HG02588 (cell line): Measurements from ENCODE around the gene DLEC1.

Experiments
- ATAC-seq: cut with Tn5 transposase; IDR thresholded peaks from one replicate; pipeline ENCODE4 v1.9.1; 2021; ENCODE audit warnings: mild to moderate bottlenecking, moderate library complexity; ENCODE audit not compliant: unreplicated experiment

Gene DLEC1

DNA sequence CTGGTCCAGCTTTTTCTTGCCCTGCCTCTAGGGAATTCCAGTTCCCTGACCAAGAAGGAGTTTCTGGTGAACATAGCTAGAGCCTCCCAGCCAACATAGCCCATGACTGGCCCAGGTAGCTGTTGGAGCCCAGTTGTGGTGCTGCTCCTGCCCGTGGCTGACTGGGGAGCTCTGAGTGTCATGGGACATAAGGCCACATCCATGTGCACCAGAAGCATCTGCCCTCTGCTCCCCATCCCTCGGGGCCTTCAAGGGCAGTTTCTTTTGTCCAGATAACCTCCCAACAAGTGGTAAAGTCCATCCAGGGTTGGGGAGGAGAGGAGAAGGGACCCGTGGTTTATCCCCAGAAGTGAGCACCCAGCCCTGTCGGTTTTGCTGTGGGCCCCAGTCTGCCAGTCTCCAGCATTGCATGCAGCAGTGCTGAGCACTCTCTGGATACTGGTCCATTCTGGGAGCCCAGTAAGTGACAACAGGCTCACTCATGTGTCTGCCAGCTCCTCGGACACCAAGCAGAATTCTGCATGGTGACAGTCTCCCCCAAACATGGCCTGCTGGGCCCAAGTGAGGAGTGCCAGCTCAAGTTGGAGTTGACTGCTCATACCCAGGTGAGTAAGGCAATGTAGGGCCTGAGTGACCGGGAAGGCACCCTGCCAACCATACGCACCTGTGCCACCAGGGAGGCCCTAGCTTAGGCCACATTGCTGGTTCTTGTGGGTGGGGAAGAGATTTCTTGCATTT lies 69.1 kb downstream of the DLEC1 start:
- no peak for ATAC-seq

- no peak for ATAC-seq
Observed at GRCh38 chr3:38108649-38109579, 69.9 kb downstream of the DLEC1 start.

DNA sequence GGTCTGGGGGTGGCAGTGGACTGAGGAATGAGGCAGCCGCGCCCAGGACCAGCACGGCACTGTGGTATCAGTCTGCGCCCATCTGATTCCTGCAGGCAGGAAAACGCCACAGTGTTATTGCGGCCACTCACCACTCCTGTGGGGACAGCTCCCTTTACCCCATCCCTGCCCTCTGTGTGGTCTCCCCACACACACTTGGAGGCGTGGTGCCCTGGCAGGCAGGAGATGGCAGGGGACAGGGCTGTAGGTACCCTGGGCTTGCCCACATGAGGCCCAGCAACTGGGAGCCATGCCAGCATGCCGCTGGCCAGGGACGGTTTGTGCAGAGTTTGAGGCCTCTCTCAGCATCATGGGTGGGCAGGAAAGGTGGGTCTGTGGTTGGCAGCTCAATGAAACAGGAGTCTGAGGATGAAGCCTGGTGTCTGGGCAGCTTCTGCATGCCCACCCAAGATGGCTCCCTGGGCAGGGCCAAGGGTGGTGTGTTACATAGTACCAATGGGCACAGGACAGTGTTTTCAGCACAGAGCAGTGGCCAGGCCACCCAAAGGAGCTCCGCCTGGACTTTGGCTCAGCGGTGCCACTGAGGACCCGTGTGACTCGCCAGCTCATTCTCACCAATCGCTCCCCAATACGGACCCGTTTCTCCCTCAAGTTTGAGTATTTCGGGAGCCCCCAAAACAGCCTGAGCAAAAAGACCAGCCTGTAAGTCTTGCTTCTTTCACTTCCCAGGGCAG lies 70.7 kb downstream of the DLEC1 start:
- ATAC-seq, result no peak

GRCh38 chr3:38110314-38111050 lies 71.5 kb downstream of the DLEC1 start:
- ATAC-seq, result no peak

DNA sequence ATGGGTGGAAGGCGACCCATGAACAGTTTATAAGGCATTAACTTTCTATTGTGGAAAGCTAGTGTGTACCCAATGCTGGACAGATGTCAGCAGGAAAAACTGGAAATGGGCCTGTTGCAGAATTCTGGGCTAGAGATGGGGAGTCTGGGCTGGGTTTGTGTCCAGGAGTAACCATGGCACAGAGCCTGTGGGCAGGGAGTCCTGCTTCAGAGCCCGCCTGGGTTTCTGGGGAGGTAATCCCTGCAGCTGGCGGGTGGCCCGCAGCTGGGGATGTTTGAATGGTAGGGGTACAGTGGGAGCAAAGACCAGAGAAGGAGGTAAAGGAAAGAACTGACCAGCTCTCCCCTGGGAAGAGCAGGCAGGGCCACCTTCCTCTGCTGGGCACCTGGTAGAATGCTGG lies 72.2 kb downstream of the DLEC1 start:
- ATAC-seq, result no peak

- ATAC-seq, result no peak
Observed at GRCh38 chr3:38111696-38112377, 72.8 kb downstream of the DLEC1 start.

GRCh38 chr3:38112378-38112761 lies 73.4 kb downstream of the DLEC1 start:
- no peak for ATAC-seq

DNA sequence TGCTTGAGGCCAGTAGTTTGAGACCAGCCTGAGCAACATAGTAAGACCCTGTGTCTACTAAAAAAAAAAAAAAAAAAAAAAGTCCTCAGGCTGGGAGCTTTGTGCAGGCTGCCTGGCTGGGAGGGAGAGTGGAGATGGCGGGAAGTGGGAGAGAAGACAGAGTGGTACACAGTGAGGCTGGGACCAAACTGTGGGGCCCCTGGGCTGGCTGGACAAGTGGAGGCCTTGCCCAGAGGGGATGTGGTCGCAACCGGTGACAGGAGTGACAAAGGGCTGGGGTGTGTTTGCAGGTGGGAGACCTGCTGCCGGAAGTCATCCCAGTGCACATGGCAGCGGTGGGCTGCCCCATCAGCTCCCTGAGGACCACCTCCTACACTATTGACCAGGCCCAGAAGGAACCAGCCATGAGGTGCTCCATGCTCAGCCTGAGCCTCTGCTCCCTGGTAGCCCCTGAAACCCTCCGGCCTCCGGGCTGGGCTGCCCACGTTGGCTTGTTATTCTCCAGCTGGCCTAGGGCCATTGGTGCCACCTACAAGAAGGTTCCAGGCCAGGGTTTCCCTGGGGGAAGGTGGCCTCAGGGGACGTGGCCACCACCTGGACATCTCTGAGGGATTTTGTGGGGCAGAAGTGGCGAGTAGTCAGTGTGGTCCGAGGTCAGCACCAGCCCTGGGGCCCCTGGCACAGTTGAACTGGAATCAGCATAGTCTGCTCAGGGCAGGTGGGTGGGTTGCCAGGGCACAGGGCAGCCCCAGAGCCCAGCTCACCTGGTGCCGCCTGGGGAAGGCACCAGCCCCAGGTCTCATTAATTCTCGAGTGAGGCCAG lies 75.3 kb downstream of the DLEC1 start:
- ATAC-seq, result no peak

- no peak for ATAC-seq
Observed at GRCh38 chr3:38114875-38115644, 76.1 kb downstream of the DLEC1 start.

DNA sequence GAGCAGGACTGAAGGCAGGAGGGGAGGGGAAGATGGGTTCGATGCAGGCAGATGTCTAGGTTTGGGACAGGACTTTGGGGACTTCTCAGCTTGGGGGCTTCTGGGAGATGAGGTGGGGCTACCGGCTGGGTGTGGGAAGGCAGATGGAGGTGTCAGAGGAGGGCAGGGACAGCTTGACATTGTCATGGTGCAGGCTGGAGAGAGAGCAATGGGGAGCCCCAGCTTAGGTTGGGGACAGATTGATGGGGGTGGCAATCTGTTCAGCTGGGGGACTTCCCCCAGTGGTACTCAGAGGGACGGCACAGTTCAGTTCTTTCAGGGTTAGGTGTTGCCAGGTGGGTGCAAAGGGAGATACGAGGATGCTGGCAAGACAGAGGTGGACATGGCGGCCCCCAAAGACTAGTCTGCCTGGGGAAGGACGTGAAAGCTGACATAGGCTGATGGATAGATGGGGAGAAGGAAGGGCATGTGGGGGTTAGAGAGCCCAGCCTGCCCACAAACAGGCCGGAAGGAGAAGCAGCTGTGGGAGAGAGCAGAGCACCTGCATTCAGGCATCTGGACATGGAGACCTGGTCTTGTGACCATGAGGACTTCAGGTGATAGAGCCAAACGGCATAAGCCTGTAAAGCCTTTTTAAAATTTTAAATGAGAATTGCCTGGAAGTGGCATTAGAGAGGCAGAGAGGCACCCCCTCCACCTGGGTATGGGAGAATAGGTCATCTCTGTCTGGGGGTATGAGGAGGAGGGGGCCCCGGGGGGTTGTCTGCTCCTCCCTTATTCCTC lies 76.8 kb downstream of the DLEC1 start:
- ATAC-seq, result no peak

DNA sequence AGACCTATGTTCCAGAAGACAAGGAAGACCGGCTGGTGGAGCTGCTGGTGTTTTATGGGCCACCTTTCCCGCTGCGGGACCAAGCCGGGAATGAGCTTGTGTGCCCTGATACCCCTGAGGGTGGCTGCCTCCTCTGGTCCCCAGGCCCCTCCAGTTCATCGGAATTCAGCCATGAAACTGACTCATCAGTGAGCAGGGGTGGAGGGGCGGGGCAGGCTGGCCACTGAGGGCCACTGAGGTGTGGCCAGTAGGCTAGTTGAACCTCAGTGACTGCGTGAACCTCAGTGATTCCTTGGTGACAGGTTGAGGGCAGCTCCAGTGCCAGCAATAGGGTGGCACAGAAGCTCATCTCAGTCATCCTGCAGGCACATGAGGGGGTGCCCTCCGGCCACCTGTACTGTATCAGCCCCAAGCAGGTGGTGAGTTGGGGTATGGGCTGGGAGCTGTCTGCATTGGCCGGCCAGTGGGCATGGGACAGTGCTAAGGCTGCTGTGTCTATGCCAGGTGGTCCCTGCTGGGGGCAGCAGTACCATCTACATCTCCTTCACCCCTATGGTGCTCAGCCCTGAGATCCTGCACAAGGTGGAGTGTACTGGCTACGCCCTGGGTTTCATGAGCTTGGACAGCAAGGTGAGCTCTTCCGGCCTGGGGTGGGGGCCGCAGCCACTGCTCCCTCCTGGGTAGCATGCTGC lies 77.6 kb downstream of the DLEC1 start:
- ATAC-seq, result no peak

DNA sequence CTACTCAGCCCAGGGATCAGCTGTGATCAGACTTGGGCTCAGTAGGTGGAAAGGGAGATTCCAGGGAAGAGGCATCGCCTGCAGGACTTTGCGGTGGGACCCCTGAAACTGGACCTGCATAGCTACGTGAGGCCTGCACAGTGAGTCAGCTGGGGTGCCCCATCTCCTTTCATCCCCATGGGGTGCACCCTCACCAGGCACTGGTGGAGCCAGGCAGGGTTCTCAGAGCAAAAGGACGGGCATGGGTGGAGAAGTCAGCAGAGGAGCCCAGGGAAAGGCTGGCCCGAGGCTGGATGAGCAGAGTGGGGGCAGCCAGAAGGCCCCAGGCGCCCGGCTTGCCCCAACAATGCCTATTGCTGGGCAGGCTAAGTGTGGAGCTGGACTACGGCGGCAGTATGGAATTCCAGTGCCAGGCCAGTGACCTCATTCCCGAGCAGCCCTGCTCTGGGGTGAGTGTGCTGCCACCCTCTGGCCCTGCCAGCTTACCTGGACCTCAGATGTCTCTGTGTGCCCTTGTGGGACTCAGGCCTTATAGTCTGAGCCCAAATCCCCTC lies 78.2 kb downstream of the DLEC1 start:
- ATAC-seq, result no peak

- no peak for ATAC-seq
Observed at GRCh38 chr3:38117748-38118420, 78.9 kb downstream of the DLEC1 start.

DNA sequence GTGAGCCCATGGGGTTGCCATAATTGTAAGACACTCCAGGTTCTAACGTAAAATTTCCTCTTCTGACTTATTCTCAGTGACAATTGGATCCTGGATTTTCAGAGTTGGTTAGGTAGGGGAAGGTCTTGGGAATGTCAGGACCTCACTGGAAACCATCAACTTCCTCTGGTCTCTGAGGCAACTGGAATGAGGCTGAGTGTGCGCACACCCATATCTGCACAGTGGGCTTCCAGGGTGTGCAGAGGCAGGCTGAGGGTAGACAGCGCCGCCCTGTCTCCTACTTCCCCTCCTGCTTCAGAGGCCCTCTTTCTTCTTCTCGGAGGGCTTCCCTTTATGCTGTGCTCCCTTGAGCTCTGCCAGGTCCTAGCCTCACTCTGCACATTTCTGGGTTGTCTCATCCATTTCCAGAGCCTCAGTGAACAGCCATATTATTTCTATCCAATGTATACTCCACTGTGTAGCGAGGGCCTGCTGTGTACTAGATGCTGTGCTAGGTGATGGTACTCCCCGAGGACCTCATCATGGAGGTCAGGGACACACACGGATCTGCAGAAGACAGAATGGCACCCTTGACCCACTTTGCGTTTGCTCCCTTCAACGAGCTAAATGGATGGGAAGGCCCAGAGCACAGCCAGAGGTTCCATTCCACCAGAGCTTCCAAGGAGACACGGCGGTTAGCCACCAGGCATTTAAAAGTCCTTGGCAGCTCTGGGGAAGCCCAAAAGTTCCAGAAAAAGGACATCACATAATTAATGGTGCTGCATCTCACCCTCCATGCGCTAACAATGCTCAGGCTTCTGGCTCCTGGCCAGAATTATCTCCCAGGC lies 79.6 kb downstream of the DLEC1 start:
- no peak for ATAC-seq

DNA sequence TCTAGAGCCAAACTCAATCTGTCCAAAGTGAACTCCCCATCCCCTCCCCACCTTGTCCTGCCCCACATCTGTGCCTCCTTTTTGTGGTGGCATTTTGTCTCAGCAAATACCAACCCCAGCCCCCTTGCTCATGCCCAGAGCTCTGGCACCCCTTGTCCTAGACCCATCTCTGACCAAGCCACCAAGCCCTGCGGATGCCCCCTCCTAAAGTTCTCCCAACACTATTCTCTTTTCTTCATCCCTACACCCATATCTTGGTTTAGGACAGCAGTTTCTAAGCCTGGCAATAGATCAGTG lies 80.2 kb downstream of the DLEC1 start:
- no peak for ATAC-seq
